Lung microvascular endothelial cell (primary cell): ENCODE data around the gene COL19A1. TPM values are rescaled to one million over a fixed set of nuclear protein-coding genes. Genes with fewer than 3 reads are reported as not detected.
A peak's percentile ranks its signal among the peaks of the same experiment; 100 is the strongest.
"Not testable (repeated sequence)": the region's sequence is repeated elsewhere in the genome, so short reads cannot be mapped to it uniquely, and the experiment has no call there.

Experiments
- DNase-seq, 2 donors: peaks; one replicate each; pipeline versions ENCODE4 v3.0.0 to v3.0.0-alpha.2; 2010; ENCODE audit warnings: low read depth in 2 of 2
- total RNA-seq: library from RNA; depleted of rRNA; stranded (reverse); fragments of >200 nt; gene quantifications from 2 replicates; pipeline ENCODE4 v1.2.1, GENCODE V29; 2014

COL19A1 gene
- not detected in 2 replicates for total RNA-seq

DNA sequence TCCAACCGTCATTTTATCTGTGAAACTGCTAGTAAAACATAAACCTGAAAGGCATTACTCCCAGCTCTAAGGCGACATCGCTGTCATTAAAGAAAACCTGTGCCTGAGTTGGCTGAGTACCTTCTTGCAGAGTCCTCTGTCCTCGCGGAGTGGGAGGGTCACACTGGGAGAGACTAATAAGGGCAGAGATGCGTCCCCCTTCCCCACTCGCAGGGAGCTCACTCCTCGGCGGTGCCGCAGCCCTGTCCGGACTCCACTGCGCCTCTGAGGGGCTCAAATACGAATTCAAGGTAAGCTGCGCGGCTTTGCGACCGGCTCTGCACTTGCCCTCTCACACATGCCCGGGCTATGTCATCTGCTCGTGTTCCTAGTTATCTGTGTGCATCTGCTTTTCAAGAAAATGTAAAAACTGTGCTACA lies at the start of gene COL19A1:
COL19A1 (plus strand) TSS at position 206 of the 419 bp plus-strand sequence. CDS start 13,012 bp downstream, outside the sequence.
- DNase-seq: peak; percentile 0 to 3

DNA sequence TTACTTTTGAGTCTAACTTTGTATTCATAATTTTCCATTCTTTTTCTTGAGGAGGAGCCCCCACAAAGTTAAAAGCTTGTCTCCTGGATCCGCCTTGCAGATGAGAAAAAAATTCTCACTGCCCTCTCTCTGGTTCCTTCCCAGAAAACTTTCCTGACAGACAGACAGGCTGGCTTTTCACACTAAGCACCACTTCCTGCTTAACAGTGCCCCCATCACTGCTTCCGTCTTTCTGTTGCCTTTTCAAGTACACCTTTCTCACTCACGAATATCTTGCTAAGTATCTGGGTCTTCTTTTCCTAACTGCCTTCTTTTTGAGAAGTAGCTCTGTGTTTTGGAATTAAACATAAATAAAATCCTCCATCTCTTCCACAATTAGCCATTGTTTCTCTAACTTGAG lies 49.8 kb upstream of the COL19A1 start:
- DNase-seq: no peak

DNA sequence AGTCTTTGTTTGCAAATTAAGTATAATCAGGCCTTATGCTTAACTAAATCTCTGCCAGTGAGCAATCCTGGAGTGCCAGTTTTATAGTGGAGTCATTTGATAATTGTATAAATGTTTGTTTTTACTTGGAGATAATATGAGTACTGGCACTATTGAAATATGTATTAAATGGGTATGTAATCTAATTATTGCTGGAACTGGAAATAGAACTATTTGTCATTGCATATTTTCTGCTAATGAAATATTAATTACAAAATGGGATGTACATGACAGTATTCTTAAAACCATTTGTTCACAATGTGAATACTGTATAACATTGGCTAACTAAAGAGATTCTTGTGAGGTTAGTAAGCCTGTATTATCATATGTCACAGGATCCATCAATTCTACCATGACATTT lies 49.0 kb upstream of the COL19A1 start:
- DNase-seq: no peak

DNA sequence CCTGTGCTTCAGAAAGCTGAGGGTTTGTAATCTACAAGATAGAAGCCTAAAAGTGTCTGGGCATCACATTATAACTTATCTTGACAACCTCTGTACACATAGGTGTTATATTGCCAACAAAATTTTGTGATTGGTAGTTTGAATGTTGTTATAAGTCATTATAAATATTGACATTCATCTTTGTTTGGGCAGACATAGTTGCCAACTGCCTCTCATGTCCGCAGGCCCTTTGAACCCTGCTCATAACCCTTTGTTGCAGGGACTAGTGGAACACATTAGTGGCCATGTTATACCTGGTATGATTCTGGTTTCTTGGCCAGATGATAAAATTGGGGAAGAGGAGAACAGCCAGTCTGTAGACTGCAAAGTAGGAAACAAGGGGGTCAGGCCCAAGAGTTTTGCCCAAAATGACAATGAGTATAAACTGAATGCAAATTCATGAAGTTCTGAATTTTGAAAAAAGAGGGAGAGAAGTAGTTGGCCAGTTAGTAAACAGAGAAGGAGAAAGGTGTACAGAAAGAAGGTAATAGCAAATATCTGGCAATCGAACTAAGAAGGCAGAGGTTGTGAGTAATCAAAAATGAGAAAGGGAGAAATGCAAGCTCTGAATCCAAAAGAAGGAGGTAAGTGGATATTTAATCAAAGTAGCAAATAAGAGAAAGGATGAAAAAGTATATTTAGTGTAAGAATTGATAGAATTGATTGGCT lies 48.0 kb upstream of the COL19A1 start:
- DNase-seq: no peak

DNA sequence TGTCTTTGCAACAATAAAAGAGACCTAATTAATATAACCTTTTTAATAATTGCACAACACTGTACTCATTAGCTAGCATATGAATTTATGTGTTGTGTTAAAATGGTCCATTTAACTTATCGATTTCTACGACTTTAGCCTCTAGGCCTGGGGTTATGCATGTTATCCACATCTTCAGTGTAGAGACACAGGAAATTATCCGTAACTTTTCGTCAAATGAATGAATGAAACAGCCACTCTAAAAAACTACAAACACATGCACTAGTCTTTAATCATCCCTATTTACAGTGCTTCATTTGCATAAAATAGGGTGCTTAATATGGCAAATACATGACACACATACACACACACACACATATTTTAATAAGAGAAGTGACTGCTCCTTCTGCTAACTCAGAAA lies 47.2 kb upstream of the COL19A1 start:
- DNase-seq: no peak

DNA sequence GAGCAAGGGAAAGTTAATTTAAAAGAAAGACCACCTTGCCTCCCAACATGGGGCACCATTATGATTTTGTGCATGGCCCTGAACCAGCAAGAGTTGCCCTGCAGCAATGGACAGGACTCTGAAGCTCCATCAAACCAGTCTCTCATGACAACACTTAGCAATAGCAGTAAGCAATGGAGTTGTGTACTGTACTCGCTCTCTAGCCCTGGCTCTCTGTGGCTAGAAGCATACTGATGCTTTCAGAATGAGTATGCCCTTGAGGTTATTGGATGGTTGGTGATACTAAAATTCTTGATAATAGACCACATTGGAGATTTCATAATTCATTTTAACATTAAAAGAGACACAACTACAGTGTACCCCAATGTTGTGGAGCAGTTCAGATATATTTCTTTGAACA lies 46.3 kb upstream of the COL19A1 start:
- no peak for DNase-seq

DNA sequence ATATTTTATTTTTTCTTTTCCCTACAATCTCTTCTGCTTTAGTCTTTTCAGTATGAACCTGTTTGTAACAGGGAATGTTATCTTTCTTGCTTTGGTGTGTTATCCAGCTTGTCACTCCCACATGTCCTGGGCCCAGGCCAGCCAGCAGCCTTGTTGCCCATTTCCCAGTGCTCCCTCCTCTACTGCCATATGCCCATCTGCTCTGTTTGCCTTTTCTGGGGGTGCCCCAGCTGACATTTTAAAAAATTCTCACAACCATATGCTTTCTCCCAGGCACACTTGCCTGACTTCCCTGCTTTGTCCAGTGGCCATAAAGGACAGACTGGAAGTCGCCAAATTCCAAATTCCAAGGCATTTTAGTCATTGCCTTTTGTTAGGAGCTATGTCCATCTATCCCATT lies 45.9 kb upstream of the COL19A1 start:
- DNase-seq: no peak

DNA sequence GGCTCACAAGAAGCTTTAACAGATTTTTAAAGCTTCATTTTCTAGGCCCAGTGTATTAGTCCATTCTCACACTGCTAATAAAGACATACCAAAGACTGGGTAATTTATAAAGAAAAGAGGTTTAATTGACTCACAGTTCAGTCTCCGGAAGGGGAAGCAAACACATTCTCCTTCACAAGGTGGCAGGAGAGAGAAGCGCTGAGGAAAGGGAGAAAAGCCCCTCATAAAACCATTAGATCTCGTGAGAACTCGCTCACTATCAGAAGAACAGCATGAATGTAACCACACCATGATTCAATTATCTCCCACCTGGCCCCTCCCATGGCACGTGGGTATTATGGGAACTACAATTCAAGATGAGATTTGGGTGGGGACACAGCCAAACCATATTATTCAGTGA lies 42.0 kb upstream of the COL19A1 start:
- not testable (repeated sequence) for DNase-seq

DNA sequence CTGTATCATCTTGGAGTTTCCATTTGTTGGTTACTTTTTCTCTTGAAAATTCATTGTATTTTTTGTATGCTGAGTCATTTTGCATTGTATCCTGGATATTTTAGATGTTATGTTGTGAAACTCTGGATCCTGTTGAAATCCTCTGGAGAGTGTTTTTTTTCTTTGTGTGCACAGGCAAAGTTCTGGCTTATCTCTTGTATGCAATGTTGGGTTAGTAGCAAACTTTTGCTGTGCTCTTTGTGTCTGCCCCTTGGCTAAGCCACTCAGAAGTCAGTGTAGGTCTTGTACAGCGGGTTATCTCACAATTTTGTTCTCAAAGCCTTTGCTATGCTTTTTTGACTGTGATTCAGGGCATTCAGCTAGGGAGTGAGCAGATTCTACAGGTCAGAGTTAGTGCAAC lies 40.5 kb upstream of the COL19A1 start:
- no peak for DNase-seq

DNA sequence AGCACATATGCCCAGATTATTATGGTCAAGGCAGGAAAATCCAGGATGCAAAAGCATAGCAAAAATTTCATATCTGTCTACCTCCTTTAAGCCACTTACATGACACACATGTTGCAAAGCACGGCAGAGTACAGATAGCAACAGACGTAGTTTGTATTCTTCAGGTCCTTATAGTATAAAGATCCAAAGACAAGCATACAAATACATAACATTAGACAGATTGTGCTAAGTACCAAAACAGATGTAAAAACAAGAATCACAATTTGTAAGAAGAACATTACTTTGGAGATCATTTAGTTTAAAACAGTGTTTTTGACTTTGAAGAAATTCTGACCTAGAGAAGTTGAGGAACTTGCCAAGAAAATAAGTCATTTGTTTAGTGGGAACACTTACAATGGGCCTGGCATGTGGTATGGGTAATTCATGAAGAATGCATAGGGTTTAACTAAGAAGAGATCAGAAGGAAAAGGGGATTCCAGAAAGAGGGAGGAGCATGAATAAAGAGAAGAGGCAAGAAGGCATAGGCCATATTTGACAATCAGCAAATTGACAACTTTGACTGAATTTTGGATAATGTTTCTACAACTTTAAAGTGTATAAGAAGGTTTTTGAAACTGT lies 39.0 kb upstream of the COL19A1 start:
- DNase-seq: no peak

DNA sequence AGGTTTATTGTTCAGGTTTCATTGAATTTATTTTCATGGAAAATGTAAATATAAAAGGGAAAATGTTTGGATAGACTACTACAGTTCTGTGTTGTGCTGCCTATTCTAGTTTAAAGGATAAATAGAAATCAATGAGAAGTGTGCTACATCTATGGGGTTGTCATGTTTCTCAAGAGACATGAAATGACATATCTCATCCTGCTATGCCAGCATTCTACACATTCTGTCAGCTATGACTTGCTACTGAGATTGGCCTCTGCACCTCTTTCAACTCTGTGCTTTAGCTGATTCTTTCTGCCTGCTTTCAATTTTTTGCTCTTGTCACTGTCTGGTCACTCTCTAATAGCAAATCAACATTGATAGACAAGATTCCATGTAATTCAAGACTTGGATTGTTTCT lies 33.8 kb upstream of the COL19A1 start:
- no peak for DNase-seq

DNA sequence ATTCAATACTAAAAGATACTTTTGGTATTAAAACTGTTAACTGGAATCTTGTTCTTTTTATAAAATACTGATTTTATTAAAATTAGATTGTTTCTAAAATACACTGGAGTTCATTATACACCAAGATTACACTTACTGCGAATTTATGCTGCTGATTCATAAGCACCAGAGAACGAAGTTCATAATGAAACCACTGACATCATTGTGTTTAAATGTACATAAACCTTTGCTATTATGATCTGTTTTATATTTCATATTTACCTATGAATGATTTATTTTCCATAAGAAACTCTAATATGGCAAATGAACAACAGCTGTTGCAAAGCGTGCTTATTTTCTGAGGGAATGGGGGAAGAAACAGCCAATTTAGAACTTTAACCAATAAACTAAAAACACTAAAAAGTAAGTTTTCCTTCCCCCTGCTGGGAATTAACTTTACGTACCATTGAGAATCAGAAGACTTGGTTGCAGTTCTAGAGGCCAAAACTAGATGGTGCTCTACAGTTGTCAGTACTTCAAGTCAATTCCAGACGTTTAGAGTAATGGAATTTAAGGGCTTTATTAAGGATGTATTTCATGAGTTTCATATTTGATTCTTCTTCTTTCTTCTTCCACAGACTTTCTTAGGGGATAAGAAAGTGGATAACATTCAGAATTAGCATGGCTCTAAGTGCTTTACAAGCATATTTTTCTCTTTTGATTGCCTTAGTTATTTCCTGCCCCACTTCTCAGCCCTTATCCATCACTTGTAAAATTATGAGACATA lies 30.8 kb upstream of the COL19A1 start:
- peak; percentile 69 to 73 for DNase-seq

DNA sequence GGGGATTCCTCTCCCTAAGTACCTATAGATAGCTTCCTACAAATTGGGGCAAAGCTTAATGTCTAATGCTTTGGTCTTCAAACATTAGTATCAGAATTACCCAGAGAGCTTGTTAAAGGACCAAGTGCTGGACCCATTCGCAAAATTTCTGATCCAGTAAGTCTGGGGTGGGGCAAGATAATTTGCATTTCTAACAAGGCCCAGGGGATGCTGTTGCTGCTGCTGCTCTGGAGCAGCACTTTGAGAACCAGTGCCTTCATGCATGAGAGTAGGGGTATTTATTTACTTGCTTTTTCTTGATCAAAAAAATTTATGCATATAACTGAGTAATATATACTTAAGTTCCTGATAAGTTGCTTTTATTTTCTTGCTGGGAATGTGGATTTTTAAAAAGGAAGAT lies 24.5 kb upstream of the COL19A1 start:
- DNase-seq: no peak

DNA sequence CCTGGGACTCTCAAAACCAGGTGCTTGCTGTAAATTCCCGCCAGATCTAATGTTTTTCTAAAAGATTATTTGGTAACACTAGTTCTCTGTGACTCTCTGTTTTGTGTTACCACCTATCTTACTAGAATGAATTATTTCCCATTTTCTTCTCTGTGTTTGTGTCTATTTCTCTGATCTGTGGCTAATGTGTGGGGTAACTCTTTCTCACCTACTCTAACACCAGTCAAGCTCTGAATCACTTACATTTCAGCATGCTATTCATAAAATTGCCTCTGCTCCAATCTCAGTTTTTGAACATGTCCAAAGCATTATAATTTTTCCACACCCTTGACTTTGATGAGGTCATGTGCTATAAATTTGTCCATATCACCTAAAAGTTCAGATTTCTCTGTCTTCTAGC lies 23.2 kb upstream of the COL19A1 start:
- DNase-seq: no peak

DNA sequence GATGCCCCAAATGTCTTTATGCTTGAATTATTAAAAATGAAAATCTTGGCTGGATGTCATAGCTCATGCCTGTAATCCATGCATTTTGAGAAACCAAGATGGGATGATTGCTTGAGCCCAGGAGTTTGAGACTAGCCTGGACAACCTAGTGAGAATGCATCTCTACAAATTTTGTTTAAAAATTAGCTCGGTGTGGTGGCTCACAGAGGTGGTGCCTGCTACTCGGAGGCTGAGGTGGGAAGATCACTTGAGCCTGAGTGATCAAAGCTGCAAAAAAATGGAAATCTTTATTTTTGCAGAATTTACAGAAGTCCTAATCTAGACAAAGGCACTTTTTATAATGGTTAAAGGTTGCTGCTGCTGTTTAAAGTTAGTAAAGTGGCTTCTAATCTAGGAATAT lies 20.0 kb upstream of the COL19A1 start:
- no peak for DNase-seq

DNA sequence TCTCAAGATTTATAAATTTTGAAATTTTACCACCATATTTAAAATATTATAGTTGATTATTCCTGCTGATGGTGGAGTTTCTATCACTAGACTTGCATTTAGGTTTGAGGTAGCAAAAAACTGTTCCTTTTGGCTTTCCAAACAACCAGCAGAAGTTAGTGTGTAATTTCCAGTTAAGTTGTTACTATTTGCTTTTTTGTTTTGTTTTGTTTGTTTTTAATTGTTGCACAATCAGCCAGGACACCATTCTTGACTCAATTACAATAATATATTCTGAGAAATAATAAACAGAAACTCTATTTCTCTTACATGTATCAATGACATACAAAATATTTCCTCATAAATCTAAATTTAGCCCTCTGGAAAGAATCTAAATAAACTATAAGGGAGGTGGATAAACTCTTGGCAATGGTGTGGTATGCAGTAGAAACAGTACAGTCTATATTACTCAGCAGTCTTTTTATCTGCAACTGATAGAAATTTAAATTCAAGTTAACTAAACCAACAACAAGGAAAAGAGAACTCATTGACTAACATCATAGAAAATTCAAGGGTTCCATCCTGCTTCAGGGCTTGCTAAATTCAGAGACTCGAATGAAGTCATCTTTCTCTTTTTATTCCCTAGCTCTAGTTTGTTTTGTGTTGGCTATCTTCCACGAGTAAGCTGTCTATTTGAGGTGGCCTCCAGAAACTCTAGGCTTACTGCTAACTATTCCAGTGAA lies 19.4 kb upstream of the COL19A1 start:
- DNase-seq: no peak

DNA sequence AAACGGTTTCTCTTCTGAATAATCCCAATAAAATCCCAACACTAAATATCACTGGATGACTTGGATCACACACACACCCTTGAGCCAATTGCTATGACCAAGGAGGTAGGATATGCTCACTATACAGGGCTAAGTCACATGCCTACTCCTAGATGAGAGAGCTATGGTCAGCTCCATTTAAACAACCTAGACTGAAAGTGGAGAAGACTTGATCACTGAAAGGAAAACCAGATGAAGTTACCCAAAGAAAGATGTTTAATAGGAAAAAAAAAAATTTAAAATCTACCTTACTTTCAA lies 18.9 kb upstream of the COL19A1 start:
- no peak for DNase-seq

DNA sequence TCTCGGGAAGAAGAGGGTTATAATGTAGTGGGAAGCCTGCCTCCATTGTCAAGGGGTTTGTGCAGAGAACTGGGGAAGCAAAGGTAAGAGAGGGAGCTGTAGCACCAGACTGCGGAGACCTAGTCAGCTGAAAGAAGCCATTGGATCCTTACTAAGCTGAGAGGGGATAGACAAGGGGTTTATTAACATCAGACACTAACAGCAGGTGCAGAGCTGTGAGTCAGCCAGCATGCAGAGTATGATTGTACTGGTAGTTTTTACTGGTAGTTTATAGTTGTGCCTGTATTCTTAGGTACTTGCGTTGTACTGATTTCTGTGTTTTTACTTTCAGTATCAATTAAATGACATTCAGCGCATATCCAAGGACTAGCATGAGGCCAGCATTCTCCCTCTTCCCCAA lies 17.8 kb upstream of the COL19A1 start:
- DNase-seq: no peak

DNA sequence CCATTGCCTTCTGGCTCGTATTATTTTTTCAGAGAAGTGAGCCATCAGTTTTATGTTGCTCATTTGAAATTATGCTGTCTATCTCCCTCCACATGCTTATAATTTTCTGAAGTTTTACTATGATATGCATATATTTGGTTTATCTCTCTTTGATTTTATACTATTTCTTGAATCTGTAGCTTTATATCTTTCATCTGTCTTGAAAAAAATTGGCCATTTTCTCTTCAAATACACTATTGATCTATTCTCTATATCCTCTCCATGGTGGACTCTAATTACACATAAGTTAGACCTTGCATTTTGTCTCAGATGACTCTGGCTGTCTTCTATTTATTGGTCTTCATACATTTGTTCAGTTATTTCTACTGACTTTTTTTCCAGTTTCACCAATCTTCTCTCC lies 13.7 kb upstream of the COL19A1 start:
- DNase-seq: no peak

DNA sequence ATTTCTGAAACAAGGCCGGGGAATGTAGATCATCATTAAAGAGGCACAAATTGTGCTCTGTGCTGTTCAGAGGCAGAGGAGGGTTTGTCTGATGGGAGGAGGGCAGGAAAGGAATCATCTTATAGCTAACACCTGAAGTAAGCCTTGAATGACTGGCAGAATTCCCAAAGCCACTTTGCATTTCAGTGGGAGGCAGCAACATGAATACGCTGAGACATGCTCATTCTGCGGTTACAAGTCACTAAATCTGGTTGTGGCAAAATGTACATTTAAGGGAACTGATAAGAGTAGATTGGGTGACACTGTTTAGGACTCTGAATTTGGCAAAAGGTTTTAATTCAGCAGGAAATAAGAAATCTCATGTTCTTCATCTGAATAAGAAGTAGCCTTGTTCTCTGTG lies 4.4 kb upstream of the COL19A1 start:
- DNase-seq: no peak

DNA sequence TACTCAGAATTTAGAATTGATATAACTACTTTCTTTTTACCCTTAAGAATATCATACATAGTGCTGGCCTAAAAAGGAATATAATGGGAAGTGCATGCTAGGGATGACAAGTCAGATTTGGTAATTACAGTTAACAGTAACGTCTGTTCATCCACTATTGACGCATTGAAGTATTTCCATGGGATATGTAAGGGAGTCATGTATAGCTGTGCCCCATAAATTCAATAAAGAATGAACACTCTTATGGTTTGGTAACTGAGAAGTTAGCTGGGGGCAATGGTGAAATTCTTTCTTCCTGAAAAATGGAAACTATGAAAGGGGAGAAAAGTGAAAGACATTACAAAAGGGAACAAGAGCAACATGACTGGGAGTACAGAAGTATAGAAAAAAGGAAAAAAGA lies 2.6 kb upstream of the COL19A1 start:
- no peak for DNase-seq

DNA sequence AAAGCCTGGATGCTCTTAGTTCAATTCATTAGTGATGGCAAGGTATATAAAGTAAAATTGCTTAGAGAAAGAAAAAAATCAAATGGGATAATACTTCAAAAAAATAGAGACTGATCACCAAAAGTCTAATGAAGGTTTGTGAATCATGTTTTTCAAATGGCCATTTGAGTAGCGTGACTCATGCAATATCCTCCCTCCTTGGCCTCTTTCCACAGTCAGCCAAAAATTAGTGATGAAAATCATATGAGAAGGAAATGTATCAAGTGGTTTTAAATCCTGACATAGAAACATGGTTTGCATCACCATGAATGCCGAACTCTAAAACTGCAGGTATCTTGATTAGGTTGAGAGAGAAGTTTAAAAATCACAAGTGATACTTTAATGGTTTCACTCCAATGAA lies 1.2 kb upstream of the COL19A1 start:
- DNase-seq: peak; percentile 1 to 38
